ENCODE data around the gene STK24. TPM values are rescaled to one million over a fixed set of nuclear protein-coding genes. Genes with fewer than 3 reads are reported as not detected.

The STK24 gene
- total RNA-seq, 1 experiment from 2014 or later = 107 TPM

Other genes with a start within 250 kb of the STK24 start
- 0.62 and 1.1 TPM in 2 replicates for gene SLC15A1, start 175.6 kb upstream of the STK24 start, total RNA-seq (2014; rRNA removed; shearing (Covaris generic))